ENCODE measurements around the gene BTG4.

- TF ChIP-seq POLR2AphosphoS5 (IDR thresholded peaks at IDR 0.05) (no peak), CTCF (IDR thresholded peaks at IDR 0.05) (no peak)
Measured at GRCh38 chr11:111548525-111548924, 36.3 kb upstream of the BTG4 start.
